NCI-H2171 treated with DMSO at 0.1 percent for 48 hours (cell line): ENCODE data around the gene ARHGEF6.
"Not testable (repeated sequence)": the region's sequence is repeated elsewhere in the genome, so short reads cannot be mapped to it uniquely, and the experiment has no call there.

Experiments
- DNase-seq: peaks from one replicate; lab custom pipeline; 2025; lab: John Stamatoyannopoulos, UW

Gene ARHGEF6

GRCh38 chrX:136780763-136781162 lies at the start of gene ARHGEF6:
Gene ARHGEF6 (minus strand): TSS chrX:136780932. CDS start chrX:136780882, 50 bp downstream.
- no peak for DNase-seq

GRCh38 chrX:136829413-136829812 lies 48.7 kb upstream of the ARHGEF6 start:
- DNase-seq: no peak

GRCh38 chrX:136828830-136829229 lies 48.1 kb upstream of the ARHGEF6 start:
- DNase-seq: no peak

GRCh38 chrX:136827026-136827425 lies 46.3 kb upstream of the ARHGEF6 start:
- peak; percentile 52 for DNase-seq

GRCh38 chrX:136825771-136826170 lies 45.0 kb upstream of the ARHGEF6 start:
- no peak for DNase-seq

- no peak for DNase-seq
Observed at GRCh38 chrX:136823175-136823574, 42.4 kb upstream of the ARHGEF6 start.

GRCh38 chrX:136822337-136823095 lies 41.8 kb upstream of the ARHGEF6 start:
- DNase-seq: no peak

- not testable (repeated sequence) for DNase-seq
Observed at GRCh38 chrX:136819756-136820155, 39.0 kb upstream of the ARHGEF6 start.

GRCh38 chrX:136819031-136819703 lies 38.4 kb upstream of the ARHGEF6 start:
- DNase-seq: peak; percentile 36

GRCh38 chrX:136816975-136817374 lies 36.2 kb upstream of the ARHGEF6 start:
- DNase-seq: no peak

GRCh38 chrX:136814847-136815750 lies 34.4 kb upstream of the ARHGEF6 start:
- no peak for DNase-seq

GRCh38 chrX:136812286-136812685 lies 31.6 kb upstream of the ARHGEF6 start:
- DNase-seq: no peak

- DNase-seq: no peak
Observed at GRCh38 chrX:136810493-136810892, 29.8 kb upstream of the ARHGEF6 start.

GRCh38 chrX:136806891-136807410 lies 26.2 kb upstream of the ARHGEF6 start:
- DNase-seq: no peak

- no peak for DNase-seq
Observed at GRCh38 chrX:136802515-136802914, 21.8 kb upstream of the ARHGEF6 start.

GRCh38 chrX:136797787-136798186 lies 17.1 kb upstream of the ARHGEF6 start:
- no peak for DNase-seq

GRCh38 chrX:136795132-136795531 lies 14.4 kb upstream of the ARHGEF6 start:
- not testable (repeated sequence) for DNase-seq

- not testable (repeated sequence) for DNase-seq
Observed at GRCh38 chrX:136794660-136795059, 13.9 kb upstream of the ARHGEF6 start.

- DNase-seq: no peak
Observed at GRCh38 chrX:136794080-136794479, 13.3 kb upstream of the ARHGEF6 start.

GRCh38 chrX:136789856-136790255 lies 9.1 kb upstream of the ARHGEF6 start:
- no peak for DNase-seq

GRCh38 chrX:136784231-136784630 lies 3.5 kb upstream of the ARHGEF6 start:
- DNase-seq: no peak

- DNase-seq: no peak
Observed at GRCh38 chrX:136783159-136783558, 2.4 kb upstream of the ARHGEF6 start.
